ENCODE results near the gene SUN1. TPM values are rescaled to one million over a fixed set of nuclear protein-coding genes. Genes with fewer than 3 reads are reported as not detected.
"Not testable (repeated sequence)": the region's sequence is repeated elsewhere in the genome, so short reads cannot be mapped to it uniquely, and the experiment has no call there.

SUN1 gene
- total RNA-seq, 1 donor from 2014 or later: 111 TPM

DNA sequence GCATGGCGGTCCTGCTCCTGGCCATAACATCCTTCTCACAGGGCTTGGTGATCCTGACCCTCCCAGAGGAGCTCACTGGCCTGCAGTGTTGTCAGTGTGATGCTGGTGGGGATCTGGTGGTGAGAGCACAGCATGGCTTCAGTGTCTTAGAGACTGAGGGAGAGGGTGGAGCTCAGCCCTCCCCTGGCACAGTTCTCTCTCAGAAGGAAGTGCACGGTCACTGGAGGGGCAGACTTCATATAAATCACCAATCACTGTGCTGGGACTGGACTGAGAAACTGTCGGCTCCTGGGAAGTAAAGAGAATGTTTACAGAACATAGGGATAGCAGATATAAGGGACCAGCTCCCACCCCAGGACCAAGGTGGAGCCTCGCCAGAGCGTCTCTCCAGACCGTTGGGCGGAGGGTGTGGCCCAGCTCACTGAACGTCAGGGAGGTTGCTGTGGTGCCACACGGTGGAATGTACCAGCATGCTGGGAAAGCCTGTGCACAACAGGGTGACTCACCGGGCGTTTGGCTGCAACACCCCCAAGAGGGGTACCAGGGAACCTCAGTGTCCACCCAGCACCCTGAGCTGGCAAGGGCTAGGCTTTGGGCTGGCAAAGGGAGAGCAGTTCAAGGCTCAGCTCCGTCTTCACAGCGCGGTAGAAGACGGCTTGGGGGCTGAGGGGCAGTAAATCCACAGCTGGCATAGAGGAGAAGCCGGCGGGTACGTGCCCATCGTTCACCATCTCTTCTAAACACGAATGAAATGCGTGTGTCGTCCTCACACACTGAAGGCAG, 35.3 kb downstream of the SUN1 start:
- Histone ChIP-seq H3K9me3 (no peaks in the 10 kb centered on the region), H3K4me1 (peaks cover 13% of the 10 kb centered on the region), H3K27me3 (ENCODE audit: low read depth) (no peaks in the 10 kb centered on the region), H3K36me3 (peaks cover 88% of the 10 kb centered on the region), H3K27ac (peak overlapping the region; percentile 75), H3K4me3 (no peak overlapping the region)
- ATAC-seq (peak; percentile 78 to 85), DNase-seq (peak; percentile 67)
- intact Hi-C loops (cut with DNase I): no loop called here
- TF ChIP-seq CTCF (IDR thresholded peaks at IDR 0.05): no peak

- Histone ChIP-seq H3K27me3 (ENCODE audit: low read depth) (no peaks in the 10 kb centered on the region), H3K4me1 (peaks cover 17% of the 10 kb centered on the region), H3K9me3 (no peaks in the 10 kb centered on the region), H3K27ac (peak overlapping the region; percentile 75), H3K36me3 (peaks cover 88% of the 10 kb centered on the region), H3K4me3 (no peak overlapping the region)
- ATAC-seq (no peak), DNase-seq (no peak)
- TF ChIP-seq CTCF (IDR thresholded peaks at IDR 0.05): no peak
- intact Hi-C loops (cut with DNase I): no loop called here
Observed at GRCh38 chr7:868189-868486, 35.9 kb downstream of the SUN1 start.

- no peaks in the 10 kb centered on the region for H3K27me3 ChIP-seq (ENCODE audit: low read depth)
- TF ChIP-seq CTCF (IDR thresholded peaks at IDR 0.05): no peak
- no peak for ATAC-seq
- H3K4me3 ChIP-seq: no peak overlapping the region
- intact Hi-C loops (cut with DNase I): no loop called here
- H3K9me3 ChIP-seq: no peaks in the 10 kb centered on the region
- H3K27ac ChIP-seq: peak overlapping the region; percentile 11
- H3K36me3 ChIP-seq: peaks cover 81% of the 10 kb centered on the region
- H3K4me1 ChIP-seq: peaks cover 29% of the 10 kb centered on the region
- no peak for DNase-seq
Observed at GRCh38 chr7:869348-869747, 37.1 kb downstream of the SUN1 start.

DNA sequence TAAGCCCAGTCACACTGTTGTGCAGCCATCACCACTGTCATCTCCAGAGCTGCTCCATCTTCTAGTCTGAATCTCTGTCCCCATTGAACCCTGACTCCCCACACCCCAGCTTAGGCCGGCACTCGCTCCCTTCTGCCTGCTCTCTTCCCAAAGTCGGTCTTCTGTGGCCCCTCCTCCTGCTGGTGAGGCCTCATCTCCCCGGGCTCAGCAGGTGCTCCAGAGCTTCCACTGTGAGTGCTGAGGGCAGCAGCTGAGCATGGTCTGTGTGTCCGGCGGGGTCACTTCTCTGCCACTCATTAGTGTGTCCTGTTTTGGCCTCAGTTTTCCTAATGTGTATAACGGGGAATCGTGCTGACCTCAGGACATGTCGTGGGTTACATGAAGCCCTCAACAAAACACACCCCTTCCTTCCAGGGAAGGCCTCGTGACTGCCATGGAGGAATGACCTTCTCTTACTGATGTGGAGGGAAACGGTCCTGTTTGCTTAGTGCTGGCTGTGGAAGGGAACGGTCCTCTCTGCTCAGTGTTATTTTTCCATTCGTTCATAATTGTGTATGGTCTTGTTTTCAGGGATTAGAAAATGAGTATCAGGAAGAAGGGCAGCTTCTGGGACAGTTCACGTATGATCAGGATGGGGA, 39.7 kb downstream of the SUN1 start:
- Histone ChIP-seq H3K4me1 (peaks cover 43% of the 10 kb centered on the region), H3K4me3 (no peak overlapping the region), H3K36me3 (peaks cover 59% of the 10 kb centered on the region), H3K27ac (no peak overlapping the region), H3K27me3 (ENCODE audit: low read depth) (no peaks in the 10 kb centered on the region), H3K9me3 (no peaks in the 10 kb centered on the region)
- no peak for ATAC-seq
- no peak for TF ChIP-seq CTCF (IDR thresholded peaks at IDR 0.05)
- intact Hi-C loops (cut with DNase I): no loop called here
- no peak for DNase-seq

GRCh38 chr7:872685-873084, 40.4 kb downstream of the SUN1 start:
- H3K27ac ChIP-seq; H3K9me3 ChIP-seq; DNase-seq; H3K4me3 ChIP-seq; H3K27me3 ChIP-seq (ENCODE audit: low read depth); intact Hi-C loops (cut with DNase I); ATAC-seq: not testable (repeated sequence)
- peaks cover 36% of the 10 kb centered on the region for H3K4me1 ChIP-seq
- peaks cover 52% of the 10 kb centered on the region for H3K36me3 ChIP-seq

DNA sequence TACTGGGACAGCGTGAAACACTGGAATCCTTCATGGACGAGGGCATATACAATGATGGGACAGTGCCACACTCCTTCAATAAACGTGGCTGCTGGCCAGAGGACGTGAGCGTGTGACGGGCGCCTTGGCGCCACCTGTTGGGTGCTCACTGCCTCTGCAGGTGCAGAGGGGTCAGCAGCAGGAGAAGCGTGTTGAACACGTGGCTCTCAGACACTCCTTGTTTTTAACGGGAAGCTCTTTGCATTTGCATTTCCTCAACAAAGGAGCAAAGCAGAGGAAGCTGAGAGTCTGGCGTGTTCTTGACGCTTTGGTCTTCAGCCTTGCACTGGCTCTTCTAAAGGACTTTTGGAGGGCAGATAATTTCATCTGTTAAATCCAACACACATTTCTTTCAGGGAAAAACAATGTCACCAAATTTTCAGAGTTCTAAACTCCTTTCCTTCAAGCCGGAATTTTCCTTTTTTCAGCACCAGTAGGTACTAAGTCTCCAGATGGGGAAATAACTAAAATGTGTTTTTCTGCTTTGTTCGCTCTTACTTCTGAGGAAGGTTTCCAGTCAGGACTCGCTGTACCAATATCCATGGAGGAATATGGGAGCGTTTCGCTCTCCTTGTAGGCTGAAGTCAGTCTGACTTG, 41.2 kb downstream of the SUN1 start:
- Histone ChIP-seq H3K4me1 (peaks cover 38% of the 10 kb centered on the region), H3K36me3 (peaks cover 46% of the 10 kb centered on the region), H3K9me3 (no peaks in the 10 kb centered on the region), H3K27me3 (ENCODE audit: low read depth) (no peaks in the 10 kb centered on the region), H3K4me3 (no peak overlapping the region), H3K27ac (peak overlapping the region; percentile 64)
- peak; percentile 57 to 77 for ATAC-seq
- intact Hi-C loops (cut with DNase I): no loop called here
- peak; percentile 91 for DNase-seq
- peak; percentile 95 for TF ChIP-seq CTCF (IDR thresholded peaks at IDR 0.05)
